ENCODE data around the gene BMI1. TPM values are rescaled to one million over a fixed set of nuclear protein-coding genes. Genes with fewer than 3 reads are reported as not detected.

BMI1 gene
- total and polyA plus RNA-seq, 2 of the 4 experiments (the other 2 are of a cell fraction), result 19.7 to 25.8 TPM

DNA sequence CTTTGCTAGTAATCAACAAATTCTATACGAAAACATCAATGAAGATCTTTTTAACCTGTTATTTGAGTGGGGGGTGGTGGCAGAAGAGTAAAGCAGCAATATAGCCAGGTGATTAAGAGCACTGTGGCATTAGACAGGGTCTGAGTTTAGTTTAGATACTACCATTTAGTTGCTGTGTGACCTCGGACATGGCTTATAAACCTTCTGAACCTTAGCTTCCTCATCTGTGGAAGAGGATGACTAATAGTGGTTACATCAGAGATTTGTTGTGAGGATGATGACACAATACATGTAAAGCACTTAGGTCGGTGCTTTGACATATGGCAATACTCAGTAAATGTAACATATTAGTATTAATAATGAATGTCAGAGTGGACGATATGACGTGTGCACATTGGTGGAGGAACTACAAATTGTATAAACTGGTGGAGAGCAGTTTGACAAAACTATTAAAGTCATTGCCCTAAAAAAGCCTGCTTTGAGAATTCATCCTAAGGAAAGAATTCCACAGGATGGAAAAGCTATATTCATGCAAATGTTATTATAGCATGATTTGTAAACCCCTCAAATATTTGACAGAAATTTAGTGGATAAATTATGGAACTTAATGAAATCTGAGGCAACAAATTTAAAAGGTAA lies 48.7 kb downstream of the BMI1 start:
- H3K14ac ChIP-seq (replicated peaks; ENCODE audit: low read depth, low read length), result no peak overlapping the region
- no peak overlapping the region for H3K4me3 ChIP-seq (ENCODE audit: insufficient read depth, low read depth, low read length)
- ATAC-seq (ENCODE audit: low read depth) (no peak), DNase-seq (peak; percentile 6)
- H3K9me3 ChIP-seq (ENCODE audit: control insufficient read depth, insufficient read depth, low read length), result no peaks in the 10 kb centered on the region
- ChIA-PET CTCF (no interaction called here), POLR2A (ENCODE audit: unreplicated experiment) (no interaction called here)
- no peak overlapping the region for H2BK120ac ChIP-seq (ENCODE audit: low read depth, low read length)
- H2AFZ ChIP-seq (replicated peaks; ENCODE audit: low read length, poor library complexity), result no peak overlapping the region
- no TSS peak for BruUV-seq (replicated peaks)
- H3K4ac ChIP-seq (ENCODE audit: low read depth, low read length), result no peak overlapping the region
- no peak overlapping the region for H2BK15ac ChIP-seq (ENCODE audit: low read depth, low read length)
- H4K91ac ChIP-seq (ENCODE audit: insufficient read depth, low read depth, low read length), result no peak overlapping the region
- TF ChIP-seq CEBPB (IDR thresholded peaks at IDR 0.05; ENCODE audit: low read depth, low read length), result peak; percentile 30; the same call in 1 of the 2 replicates
- TF ChIP-seq CHD1 (IDR thresholded peaks at IDR 0.05; ENCODE audit: low read depth, low read length), result no peak
- TF ChIP-seq MXI1 (IDR thresholded peaks at IDR 0.05; ENCODE audit: borderline replicate concordance, low read depth, low read length), result no peak
- TF ChIP-seq MAFK (IDR thresholded peaks at IDR 0.05; ENCODE audit: low read depth, low read length), result no peak
- TF ChIP-seq BHLHE40 (IDR thresholded peaks at IDR 0.05; ENCODE audit: low read depth, low read length), result no peak
- no peak overlapping the region for H3K9ac ChIP-seq (ENCODE audit: low read depth, low read length)
- H3K27me3 ChIP-seq (ENCODE audit: control insufficient read depth, insufficient read depth, low read length), result peaks cover 5% of the 10 kb centered on the region
- H2BK5ac ChIP-seq (ENCODE audit: low read depth, low read length, poor library complexity, severe bottlenecking), result no peak overlapping the region
- H4K20me1 ChIP-seq (ENCODE audit: insufficient read depth, low read length), result no peaks in the 10 kb centered on the region
- no peaks in the 10 kb centered on the region for H3K4me1 ChIP-seq (ENCODE audit: control insufficient read depth, insufficient read depth, low read length)
- no peak overlapping the region for H2AK5ac ChIP-seq (ENCODE audit: low read depth, low read length)
- H2BK20ac ChIP-seq (ENCODE audit: low read depth, low read length), result no peak overlapping the region
- H4K5ac ChIP-seq (ENCODE audit: low read depth, low read length), result no peak overlapping the region
- WGBS, 2 experiments (ENCODE audit: extremely low coverage in 2 of 2, insufficient read length in 1 of 2), result no CpG with 5 or more reads among the region's 5 CpGs
- H3K56ac ChIP-seq (ENCODE audit: extremely low read depth, insufficient read depth, low read length), result no peak overlapping the region
- in situ Hi-C loops (cut with MboI; ENCODE audit: low sequenced_read_pairs) (no loop called here), dilution Hi-C loops (cut with HindIII; ENCODE audit: low sequenced_read_pairs, unreplicated experiment) (no loop called here), intact Hi-C loops (cut with micrococcal nuclease) (no loop called here)
- no peak overlapping the region for H3K27ac ChIP-seq (ENCODE audit: insufficient read depth, low read length)
- no peaks in the 10 kb centered on the region for H3K9me1 ChIP-seq (ENCODE audit: insufficient read depth, low read length)
- H3K18ac ChIP-seq (ENCODE audit: low read depth, low read length), result no peak overlapping the region
- H3K4me2 ChIP-seq (ENCODE audit: low read depth, low read length), result no peak overlapping the region
- no peak overlapping the region for H3K23ac ChIP-seq (ENCODE audit: low read depth, low read length)
- H3K79me1 ChIP-seq (ENCODE audit: low read depth in 1 of 2, low read length in 2 of 2), result no peaks in the 10 kb centered on the region
- H4K8ac ChIP-seq (ENCODE audit: low read depth in 2 of 2, low read length in 2 of 2), result no peak overlapping the region
- H2AK9ac ChIP-seq (replicated peaks; ENCODE audit: low read depth, low read length, poor library complexity), result no peak overlapping the region
- H3K36me3 ChIP-seq (ENCODE audit: control insufficient read depth, insufficient read depth, low read length), result no peaks in the 10 kb centered on the region
